B cell (primary cell): Measurements from ENCODE around the gene SCRN2. TPM values are rescaled to one million over a fixed set of nuclear protein-coding genes. Genes with fewer than 3 reads are reported as not detected.

Experiments used
- ATAC-seq: fragments of 200-7000 bp; cut with Tn5 transposase; one replicate; pipeline ENCODE4 v1.10.0; 2021; ENCODE audit warnings: low read depth, mild to moderate bottlenecking, moderate number of reproducible peaks, moderate library complexity
- CTCF ChIA-PET: fragments of 350-600 bp; sonication (Branson Sonifier 250); formaldehyde crosslinking; loops from one replicate; lab custom pipeline; 2021; ENCODE audit warnings: antibody characterized with exemption, inconsistent platforms; lab: Charles Lee
- POLR2A ChIA-PET: fragments of 350-600 bp; sonication (Branson Sonifier 250); formaldehyde crosslinking; loops from one replicate; lab custom pipeline; 2021; ENCODE audit warnings: antibody characterized with exemption; lab: Charles Lee
- DNase-seq: peaks from one replicate; pipeline ENCODE4 v3.0.0; 2013
- H2AFZ ChIP-seq: 2 replicates; pipeline ENCODE4 v1.6.1; 2012; ENCODE audit warnings: mild to moderate bottlenecking, low read depth, low read length; ENCODE audit not compliant: insufficient read depth, poor library complexity, severe bottlenecking
- H3K27ac ChIP-seq, 2 donors: 1 replicate in 1 of 2; 2 replicates in 1 of 2; pipeline ENCODE4 v1.5.1; 2012 to 2013; ENCODE audit warnings: low read length in 2 of 2, mild to moderate bottlenecking in 2 of 2, moderate library complexity in 1 of 2
- H3K27me3 ChIP-seq, 4 experiments: fragments of 200-600 bp in 1 of 4; sonication (generic) in 1 of 4; replicated peaks in 1 of 4; 1 replicate in 2 of 4; 2 replicates in 2 of 4; pipeline versions ENCODE4 v1.6.1 to v1.7.0; 2013 to 2016; ENCODE audit warnings: low read length in 3 of 4, mild to moderate bottlenecking in 2 of 4, mixed read lengths in 1 of 4, moderate library complexity in 1 of 4; ENCODE audit not compliant: insufficient read depth in 4 of 4, control insufficient read depth in 3 of 4; ENCODE audit errors: control extremely low read depth in 1 of 4
- H3K36me3 ChIP-seq, 2 experiments: replicated peaks in 1 of 2; 1 replicate in 1 of 2; 2 replicates in 1 of 2; pipeline versions ENCODE4 v1.6.1 to v1.7.1; 2013; ENCODE audit warnings: low read length in 1 of 2; ENCODE audit not compliant: insufficient read depth in 2 of 2, control insufficient read depth in 1 of 2; ENCODE audit errors: control extremely low read depth in 1 of 2, extremely low read depth in 1 of 2
- H3K4me1 ChIP-seq, 2 donors: fragments of 200-600 bp in 1 of 2; sonication (generic) in 1 of 2; 1 replicate in 1 of 2; 2 replicates in 1 of 2; pipeline versions ENCODE4 v1.5.1 to v1.6.1; 2013 to 2017; ENCODE audit warnings: low read length in 2 of 2; ENCODE audit not compliant: control insufficient read depth in 2 of 2, insufficient read depth in 2 of 2
- H3K4me2 ChIP-seq: replicated peaks from 2 replicates; pipeline ENCODE3; 2012; ENCODE audit warnings: mild to moderate bottlenecking, low read depth, low read length; ENCODE audit not compliant: poor library complexity, severe bottlenecking
- H3K4me3 ChIP-seq, 5 experiments: fragments of 200-600 bp in 1 of 5; sonication (generic) in 1 of 5; 1 replicate in 3 of 5; 2 replicates in 2 of 5; pipeline versions ENCODE4 v1.5.1 to v1.7.0; 2011 to 2016; ENCODE audit warnings: low read length in 4 of 5, mild to moderate bottlenecking in 4 of 5, low read depth in 2 of 5, control low read depth in 1 of 5, moderate library complexity in 1 of 5; ENCODE audit not compliant: insufficient read depth in 1 of 5; ENCODE audit errors: control extremely low read depth in 1 of 5, extremely low read depth in 1 of 5
- H3K79me2 ChIP-seq: fragments of 200-600 bp; sonication (generic); one replicate; pipeline ENCODE4 v1.6.0; 2016; ENCODE audit warnings: low read length; ENCODE audit not compliant: control insufficient read depth, insufficient read depth
- H3K9ac ChIP-seq: fragments of 200-600 bp; sonication (generic); 2 replicates; pipeline ENCODE4 v1.6.1; 2017; ENCODE audit warnings: mild to moderate bottlenecking, low read length, moderate library complexity
- H3K9me3 ChIP-seq, 3 donors: one replicate each; pipeline versions ENCODE4 v1.6.1 to v1.7.1; 2013; ENCODE audit warnings: low read length in 2 of 3; ENCODE audit not compliant: control insufficient read depth in 2 of 3, insufficient read depth in 1 of 3; ENCODE audit errors: control extremely low read depth in 1 of 3
- H4K20me1 ChIP-seq: 2 replicates; pipeline ENCODE4 v1.6.0; 2012; ENCODE audit warnings: mild to moderate bottlenecking, low read length; ENCODE audit not compliant: insufficient read depth, control insufficient read depth, poor library complexity, severe bottlenecking
- H3K27ac Mint-ChIP-seq: one replicate; pipeline ENCODE4 v1.8.0; 2021; ENCODE audit warnings: mixed read lengths
- H3K27me3 Mint-ChIP-seq: one replicate; pipeline ENCODE4 v1.8.0; 2021; ENCODE audit warnings: mixed read lengths
- H3K4me1 Mint-ChIP-seq: one replicate; pipeline ENCODE4 v1.8.0; 2021; ENCODE audit warnings: mixed read lengths
- H3K4me3 Mint-ChIP-seq: one replicate; pipeline ENCODE4 v1.8.0; 2021; ENCODE audit warnings: mixed read lengths
- H3K9me3 Mint-ChIP-seq: one replicate; pipeline ENCODE4 v1.8.0; 2022; ENCODE audit warnings: mixed read lengths; ENCODE audit not compliant: insufficient read depth
- CTCF ChIP-seq: fragments of 200-600 bp; IDR thresholded peaks from one replicate; pipeline ENCODE4 v1.8.0; 2022; ENCODE audit warnings: antibody characterized with exemption, mild to moderate bottlenecking
- EZH2 ChIP-seq: IDR thresholded peaks from 2 replicates; pipeline ENCODE4 v1.6.1; 2012; ENCODE audit warnings: borderline replicate concordance, low read depth, mild to moderate bottlenecking, moderate library complexity, low read length; ENCODE audit not compliant: insufficient read depth, poor library complexity, severe bottlenecking
- WGBS: methylation state at CpG from one replicate; pipeline ENCODE4 v1.1.5; 2013; ENCODE audit warnings: missing lambda C conversion rate; ENCODE audit not compliant: insufficient coverage; 5-methylcytosine and 5-hydroxymethylcytosine counted together
- intact Hi-C: fragments of 100-400 bp; cut with micrococcal nuclease; formaldehyde crosslinking; loops from one replicate; pipeline ENCODE4 v1.10.0; 2022
- polyA plus RNA-seq: library from polyadenylated mRNA; depleted of rRNA; stranded (reverse); fragments of >200 nt; gene quantifications from 2 replicates; pipeline ENCODE4 v1.2.3, GENCODE V29; 2012
- total RNA-seq, 2 donors: library from RNA; stranded (reverse); fragments of 120-200 nt in 1 of 2; gene quantifications; 1 replicate in 1 of 2; 2 replicates in 1 of 2; pipeline versions ENCODE4 v1.2.3 to v1.2.4, GENCODE V29; 2013 to 2022

Gene SCRN2
- total and polyA plus RNA-seq, 2 donors (not counting 1 experiment from before 2014, with no cell fraction given), result 47.8 to 71.9 TPM

GRCh38 chr17:47870056-47870455, 29.0 kb upstream of the SCRN2 start:
- Histone ChIP-seq H3K27ac (no peak overlapping the region), H3K9me3 (no peaks in the 10 kb centered on the region), H3K36me3 (no peaks in the 10 kb centered on the region), H3K4me2 (no peak overlapping the region), H3K4me1 (peaks cover 8 to 9% of the 10 kb centered on the region in 2 donors), H3K79me2 (no peaks in the 10 kb centered on the region), H3K9ac (no peak overlapping the region), H3K4me3 (no peak overlapping the region), H4K20me1 (no peaks in the 10 kb centered on the region), H2AFZ (no peak overlapping the region), H3K27me3 (peaks cover 0 to 52% (median 21%) of the 10 kb centered on the region in 4 experiments)
- no peak for DNase-seq
- no peak overlapping the region for H3K27ac Mint-ChIP-seq
- no CpG with 5 or more reads among the region's 1 CpG for WGBS
- no peak overlapping the region for H3K4me3 Mint-ChIP-seq
- CTCF ChIA-PET, result interaction anchor here (4.0 kb wide), 1 partner anchor 19 kb away, joined by 12 read pairs; no protein-coding TSS in a partner anchor
- TF ChIP-seq EZH2, result no peak
- TF ChIP-seq CTCF, result no peak
- intact Hi-C loops, result no loop called here
- H3K27me3 Mint-ChIP-seq, result peaks cover 60% of the 10 kb centered on the region
- H3K4me1 Mint-ChIP-seq, result peaks cover 5% of the 10 kb centered on the region
- H3K9me3 Mint-ChIP-seq, result no peaks in the 10 kb centered on the region
- POLR2A ChIA-PET, result no interaction called here
- no peak for ATAC-seq

- no peak overlapping the region for H3K4me3 Mint-ChIP-seq
- CTCF ChIA-PET, result interaction anchor here (4.0 kb wide), 1 partner anchor 20 kb away, joined by 12 read pairs; no protein-coding TSS in a partner anchor
Observed at GRCh38 chr17:47869114-47869513, 28.0 kb upstream of the SCRN2 start.

More at GRCh38 chr17:47869114-47869513, 28.0 kb upstream of the SCRN2 start:
- intact Hi-C loops, result no loop called here
- ATAC-seq (no peak), DNase-seq (no peak)
- Histone ChIP-seq H2AFZ (no peak overlapping the region), H3K27me3 (peaks cover 0 to 44% (median 19%) of the 10 kb centered on the region in 4 experiments), H4K20me1 (no peaks in the 10 kb centered on the region), H3K4me1 (peaks cover 8 to 9% of the 10 kb centered on the region in 2 donors), H3K4me2 (no peak overlapping the region), H3K9me3 (no peaks in the 10 kb centered on the region), H3K27ac (no peak overlapping the region), H3K4me3 (no peak overlapping the region), H3K79me2 (no peaks in the 10 kb centered on the region), H3K9ac (no peak overlapping the region), H3K36me3 (no peaks in the 10 kb centered on the region)
- POLR2A ChIA-PET, result no interaction called here
- Mint-ChIP-seq H3K27ac (no peak overlapping the region), H3K4me1 (peaks cover 5% of the 10 kb centered on the region), H3K27me3 (peaks cover 59% of the 10 kb centered on the region), H3K9me3 (no peaks in the 10 kb centered on the region)
- 50% methylated on average over 1 of the region's 2 CpGs for WGBS
- TF ChIP-seq CTCF (no peak), EZH2 (no peak)
